ENCODE data around the gene KRAS.

GRCh38 chr12:25213338-25213737 lies 37.4 kb downstream of the KRAS start:
- TF ChIP-seq CTCF (IDR thresholded peaks at IDR 0.05) (no peak), POLR2A (IDR thresholded peaks at IDR 0.05) (no peak)

Data from testis (tissue), 2 donors.